HG02798 (cell line): ENCODE data around the gene PIGT.
"Not testable (repeated sequence)": the region's sequence is repeated elsewhere in the genome, so short reads cannot be mapped to it uniquely, and the experiment has no call there.

ENCODE experiments used
- ATAC-seq: cut with Tn5 transposase; IDR thresholded peaks from one replicate; pipeline ENCODE4 v1.9.1; 2021; ENCODE audit warnings: mild to moderate bottlenecking; ENCODE audit not compliant: unreplicated experiment, poor library complexity

PIGT gene

DNA sequence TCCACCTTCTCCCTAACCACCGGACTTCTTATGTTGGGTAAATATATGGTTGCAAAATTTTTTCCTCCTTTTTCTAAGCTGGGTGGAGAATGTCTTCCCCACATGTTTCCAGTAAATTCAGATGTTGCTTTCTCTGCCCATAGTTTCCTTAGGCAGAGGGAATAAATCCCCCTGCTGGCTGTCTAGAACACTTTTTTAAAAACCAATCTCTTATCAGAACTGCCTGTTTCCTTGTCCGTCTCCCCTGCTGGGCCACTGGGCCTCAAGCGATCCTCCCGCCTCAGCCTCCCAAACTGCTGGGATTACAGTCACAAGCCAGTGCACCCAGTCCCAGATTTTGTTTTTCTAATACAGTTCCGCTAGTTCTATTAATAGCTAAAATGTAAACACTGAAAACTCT, 43.7 kb downstream of the PIGT start:
- no peak for ATAC-seq

DNA sequence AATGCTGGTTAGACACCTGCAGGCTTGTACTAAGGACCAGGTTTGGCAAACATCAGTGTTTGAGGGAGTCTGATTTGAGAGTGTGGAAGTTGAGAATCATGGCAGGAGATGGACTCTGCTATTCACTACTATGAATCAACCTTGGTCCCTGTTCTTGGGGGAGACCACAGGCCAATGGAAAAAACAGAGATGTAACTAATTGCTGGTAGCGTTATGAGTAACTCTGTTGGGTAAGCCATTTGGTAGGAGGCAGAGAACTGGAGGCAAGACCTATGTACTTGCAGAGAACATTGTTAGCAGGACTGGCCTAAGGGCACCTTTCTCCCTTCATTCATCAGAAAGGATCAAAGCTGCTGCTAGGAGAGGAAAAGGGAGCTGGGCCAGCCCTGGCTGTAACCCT, 45.3 kb downstream of the PIGT start:
- no peak for ATAC-seq

DNA sequence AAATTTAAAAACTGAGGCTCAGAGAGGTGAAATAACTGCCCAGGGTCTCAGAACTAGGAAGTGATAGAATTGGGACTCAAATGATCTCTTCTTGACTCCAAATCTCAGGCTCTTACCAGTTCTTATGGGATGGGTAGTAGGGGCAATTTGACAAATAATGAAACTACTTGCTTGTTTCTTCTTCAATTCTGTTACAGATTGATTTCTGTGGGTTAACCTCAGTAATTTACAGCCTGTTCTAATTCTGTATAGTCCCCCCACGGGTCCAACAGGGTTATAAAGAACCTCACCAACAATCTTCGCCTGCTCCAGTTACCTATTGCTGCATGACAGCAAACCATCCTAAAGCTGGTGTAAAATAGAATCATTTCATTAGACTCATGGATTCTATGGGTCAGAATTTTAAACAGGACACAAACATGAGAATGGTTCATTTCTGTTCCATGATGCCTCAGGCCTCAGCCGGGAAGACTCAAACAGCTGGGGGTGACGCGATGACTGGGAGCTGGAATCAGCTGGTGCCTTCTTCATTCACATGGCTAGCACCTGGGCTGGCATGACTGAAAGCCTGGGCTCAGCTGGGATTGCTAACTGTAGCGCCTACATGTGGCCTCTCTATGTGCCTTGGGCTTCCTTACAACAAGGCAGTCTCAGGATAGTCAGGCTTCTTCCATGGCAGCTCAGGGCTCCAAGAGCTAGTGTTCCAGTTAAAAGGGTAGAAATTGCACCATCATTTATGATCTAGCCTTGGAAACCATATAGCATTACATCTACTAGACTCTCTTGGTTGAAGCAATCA, 47.0 kb downstream of the PIGT start:
- ATAC-seq, result no peak

DNA sequence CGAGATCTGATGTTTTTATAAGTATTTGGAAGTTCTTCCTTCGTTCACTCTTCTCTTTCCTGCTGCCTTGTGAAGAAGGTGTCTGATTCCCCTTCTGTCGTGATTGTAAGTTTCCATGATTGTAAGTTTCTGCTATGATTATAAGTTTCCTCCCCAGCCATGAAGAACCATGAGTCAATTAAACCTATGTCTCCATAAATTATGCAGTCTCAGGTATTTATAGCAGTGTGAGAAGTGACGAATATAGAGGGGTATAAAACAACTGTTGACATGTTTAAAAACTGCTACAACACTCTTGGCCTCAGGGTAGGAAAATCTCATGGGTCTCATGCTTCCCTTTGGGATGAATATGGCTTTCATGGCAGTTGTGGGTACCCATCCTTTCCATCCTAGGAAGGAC, 47.8 kb downstream of the PIGT start:
- no peak for ATAC-seq

DNA sequence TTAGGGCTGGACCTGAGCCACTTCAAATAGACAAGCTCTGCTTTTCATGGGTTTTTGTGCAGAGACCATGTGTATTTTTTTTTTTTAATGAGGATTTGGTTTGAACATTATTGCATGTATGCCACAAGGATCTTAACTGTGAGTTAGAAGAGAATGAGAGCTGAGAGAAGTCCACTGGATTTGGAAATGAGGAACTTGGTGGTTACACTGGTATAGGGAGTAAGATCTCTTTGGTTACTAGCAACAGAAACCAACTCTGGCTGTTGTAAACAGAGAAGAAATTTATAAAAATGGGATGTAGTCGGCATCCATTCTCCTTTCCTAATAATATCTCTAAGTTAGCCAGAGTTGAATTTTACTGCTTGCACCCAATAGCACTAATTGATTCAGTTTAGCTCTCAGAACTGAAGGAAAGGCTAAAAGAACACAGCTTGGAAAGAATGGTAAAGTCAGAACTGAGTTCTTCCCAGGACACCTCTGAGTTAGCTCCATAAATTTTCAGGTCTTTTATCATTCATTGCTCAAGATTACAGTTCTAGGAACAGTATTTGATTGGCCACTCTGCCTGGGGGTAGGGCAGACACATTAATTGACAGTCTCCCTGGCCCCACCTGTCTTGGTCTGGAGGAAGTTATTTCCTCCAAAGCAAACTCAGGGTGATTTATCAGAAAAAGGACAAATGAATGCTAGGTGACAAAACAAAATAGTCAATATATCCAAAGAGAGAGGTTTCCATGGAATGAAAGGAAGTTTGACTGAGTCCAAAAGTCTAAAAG, 49.7 kb downstream of the PIGT start:
- ATAC-seq, result no peak

DNA sequence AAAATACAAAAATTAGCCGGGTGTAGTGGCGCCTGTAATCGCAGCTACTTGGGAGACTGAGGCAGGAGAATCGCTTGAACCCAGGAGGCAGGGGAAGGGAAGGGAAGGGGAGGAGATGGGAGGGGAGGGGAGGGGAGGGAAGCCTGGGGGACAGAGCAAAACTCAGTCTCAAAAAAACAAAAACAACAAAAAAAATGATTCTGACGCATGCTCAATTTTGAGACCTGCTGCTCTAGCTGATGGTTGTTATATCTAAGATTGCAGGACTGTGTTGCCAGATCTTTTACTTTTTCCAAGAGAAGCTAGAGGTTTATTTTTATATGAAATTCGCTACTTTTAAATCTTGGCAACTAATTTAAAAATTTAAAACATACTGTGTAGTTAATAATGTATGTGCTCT, 51.2 kb downstream of the PIGT start:
- no peak for ATAC-seq

DNA sequence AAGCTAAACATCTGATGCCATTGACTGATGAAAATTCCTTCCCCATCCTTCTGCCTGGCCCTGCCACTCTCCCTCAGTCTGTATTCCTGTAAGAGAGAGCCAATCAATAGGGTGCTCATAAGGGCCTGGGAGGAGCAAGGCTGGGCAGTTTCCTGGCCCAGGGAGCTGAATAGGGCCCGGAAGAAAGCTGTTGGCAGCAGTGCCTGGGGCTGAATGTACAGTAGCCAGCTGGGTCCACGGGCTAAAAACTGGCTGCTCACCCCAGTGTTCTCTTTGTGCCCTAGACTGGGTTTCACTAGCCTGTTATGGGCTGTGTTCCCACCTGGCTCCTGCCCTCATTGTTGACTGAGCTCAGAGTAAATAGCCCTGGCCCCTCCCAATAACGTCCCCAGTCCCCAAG, 51.9 kb downstream of the PIGT start:
- no peak for ATAC-seq

DNA sequence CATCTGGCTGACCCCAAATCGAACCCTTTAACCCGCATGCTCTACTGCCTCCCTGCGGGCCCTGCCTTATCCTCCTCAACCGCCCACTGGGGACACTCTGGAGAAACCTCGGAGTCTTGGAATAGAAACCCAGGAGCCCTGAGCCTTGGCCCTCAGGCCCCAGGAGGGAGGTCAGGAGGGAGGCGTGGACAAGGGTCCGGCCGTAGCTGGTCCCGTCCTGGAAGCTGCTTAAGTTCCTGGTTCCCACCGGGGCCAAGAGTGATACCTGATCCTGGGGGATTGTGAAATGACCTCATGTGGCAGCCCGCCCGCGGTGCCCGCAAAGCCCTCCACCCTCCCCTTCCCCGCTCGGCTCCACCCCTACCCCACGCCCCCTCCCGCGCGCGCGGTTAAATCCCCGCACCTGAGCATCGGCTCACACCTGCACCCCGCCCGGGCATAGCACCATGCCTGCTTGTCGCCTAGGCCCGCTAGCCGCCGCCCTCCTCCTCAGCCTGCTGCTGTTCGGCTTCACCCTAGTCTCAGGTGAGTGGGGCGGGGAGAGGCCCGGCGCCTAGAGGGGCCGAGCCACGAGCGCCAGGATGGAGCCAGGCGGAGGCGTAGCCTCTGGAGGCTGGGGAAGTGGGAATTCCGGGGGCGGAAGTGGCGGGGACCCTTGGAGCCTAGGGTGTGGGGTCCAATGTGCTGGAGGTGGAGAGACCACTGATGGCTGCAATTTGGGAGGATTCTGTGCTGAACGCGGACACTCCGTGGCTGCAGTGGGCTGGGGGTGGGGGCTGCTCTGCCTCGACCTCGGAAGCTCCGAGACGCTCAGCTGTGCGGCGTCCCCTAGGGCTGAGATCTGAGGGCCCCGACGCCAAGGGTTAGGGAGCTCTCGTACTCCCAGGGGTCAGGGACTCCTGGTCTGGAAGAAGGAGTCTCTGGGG, 53.7 kb downstream of the PIGT start, which contains the start of gene WFDC2:
TSS of gene WFDC2 (plus strand) at position 418 of the 926 bp plus-strand sequence. CDS start at position 447, 29 bp downstream.
- ATAC-seq, result no peak

DNA sequence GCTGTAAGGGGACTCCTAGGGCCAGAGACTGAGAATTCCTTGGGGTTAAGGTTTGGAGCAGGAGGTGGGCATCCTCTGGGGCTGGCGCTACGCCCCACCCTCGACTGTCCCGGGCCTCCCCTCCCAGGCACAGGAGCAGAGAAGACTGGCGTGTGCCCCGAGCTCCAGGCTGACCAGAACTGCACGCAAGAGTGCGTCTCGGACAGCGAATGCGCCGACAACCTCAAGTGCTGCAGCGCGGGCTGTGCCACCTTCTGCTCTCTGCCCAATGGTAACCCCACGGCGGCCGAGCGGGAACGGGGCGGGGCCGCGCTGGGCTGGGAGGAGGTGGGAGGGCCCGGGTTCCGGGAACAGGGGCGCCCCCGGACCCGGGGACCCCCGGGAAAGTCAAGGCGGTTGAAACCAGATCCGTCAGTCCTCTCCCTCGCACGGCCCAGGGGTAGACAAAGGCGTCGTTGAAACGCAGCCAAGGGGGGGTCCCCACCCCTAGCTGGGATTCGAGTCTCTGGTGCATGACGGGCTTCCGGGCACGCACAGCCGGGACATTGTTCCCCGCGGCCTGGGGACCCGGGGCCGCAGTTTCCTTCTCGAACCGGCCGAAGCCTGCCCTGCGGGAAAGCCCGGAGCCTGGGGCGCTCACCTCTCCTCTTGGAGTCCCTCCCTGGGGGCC, 54.5 kb downstream of the PIGT start:
- ATAC-seq, result peak; percentile 47

DNA sequence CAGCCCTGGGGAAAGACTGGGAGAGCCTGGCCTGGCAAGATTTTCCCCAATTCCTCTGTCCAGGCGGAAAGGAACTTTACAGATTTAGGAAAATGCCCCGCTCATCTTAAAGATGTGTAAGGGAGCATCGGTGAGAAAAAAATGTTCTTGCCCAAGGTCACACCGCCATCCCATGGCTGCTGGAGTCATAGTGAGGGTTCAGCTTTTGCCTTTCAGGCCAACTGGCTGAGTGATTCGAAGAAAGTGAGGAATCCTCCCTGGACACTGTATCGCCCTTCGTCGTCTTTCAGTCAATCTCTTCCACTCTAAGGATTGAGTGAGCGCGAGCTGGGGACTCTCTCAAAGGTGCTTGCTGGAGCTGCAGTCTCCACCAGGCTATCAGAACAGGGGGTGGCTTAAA, 55.0 kb downstream of the PIGT start:
- no peak for ATAC-seq

DNA sequence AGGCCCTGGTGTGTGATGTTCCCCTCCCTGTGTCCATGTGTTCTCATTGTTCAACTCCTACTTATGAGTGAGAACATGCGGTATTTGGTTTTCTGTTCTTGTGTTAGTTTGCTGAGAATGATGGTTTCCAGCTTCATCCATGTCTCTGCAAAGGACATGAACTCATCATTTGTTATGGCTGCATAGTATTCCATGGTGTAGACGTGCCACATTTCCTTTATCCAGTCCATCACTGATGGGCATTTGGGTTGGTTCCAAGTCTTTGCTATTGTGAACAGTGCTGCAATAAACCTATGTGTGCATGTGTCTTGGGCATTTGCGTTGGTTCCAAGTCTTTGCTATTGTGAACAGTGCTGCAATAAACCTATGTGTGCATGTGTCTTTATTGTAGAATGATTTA, 56.3 kb downstream of the PIGT start:
- ATAC-seq, result not testable (repeated sequence)
